ENCODE results near the gene MAN1C1.

DNA sequence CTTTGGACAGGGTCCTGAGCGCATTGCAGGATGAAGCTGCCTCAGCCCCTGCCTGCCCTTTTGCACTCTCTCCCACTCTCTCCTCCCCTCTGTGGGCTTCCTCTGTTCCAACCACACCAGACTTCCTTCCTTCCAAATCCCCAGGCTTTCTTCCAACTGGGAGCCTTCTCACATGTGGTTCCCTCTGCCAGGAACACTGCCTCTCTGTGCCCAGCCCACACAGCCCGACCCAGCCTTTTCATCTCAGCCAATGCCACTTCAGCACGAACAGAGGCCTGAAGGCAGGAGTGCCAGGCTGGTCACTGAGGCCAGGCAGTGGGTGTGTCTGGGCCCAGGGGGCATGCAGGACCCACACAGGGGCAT is 189.3 kb downstream of the MAN1C1 start:
- TF ChIP-seq, protein P1, sequence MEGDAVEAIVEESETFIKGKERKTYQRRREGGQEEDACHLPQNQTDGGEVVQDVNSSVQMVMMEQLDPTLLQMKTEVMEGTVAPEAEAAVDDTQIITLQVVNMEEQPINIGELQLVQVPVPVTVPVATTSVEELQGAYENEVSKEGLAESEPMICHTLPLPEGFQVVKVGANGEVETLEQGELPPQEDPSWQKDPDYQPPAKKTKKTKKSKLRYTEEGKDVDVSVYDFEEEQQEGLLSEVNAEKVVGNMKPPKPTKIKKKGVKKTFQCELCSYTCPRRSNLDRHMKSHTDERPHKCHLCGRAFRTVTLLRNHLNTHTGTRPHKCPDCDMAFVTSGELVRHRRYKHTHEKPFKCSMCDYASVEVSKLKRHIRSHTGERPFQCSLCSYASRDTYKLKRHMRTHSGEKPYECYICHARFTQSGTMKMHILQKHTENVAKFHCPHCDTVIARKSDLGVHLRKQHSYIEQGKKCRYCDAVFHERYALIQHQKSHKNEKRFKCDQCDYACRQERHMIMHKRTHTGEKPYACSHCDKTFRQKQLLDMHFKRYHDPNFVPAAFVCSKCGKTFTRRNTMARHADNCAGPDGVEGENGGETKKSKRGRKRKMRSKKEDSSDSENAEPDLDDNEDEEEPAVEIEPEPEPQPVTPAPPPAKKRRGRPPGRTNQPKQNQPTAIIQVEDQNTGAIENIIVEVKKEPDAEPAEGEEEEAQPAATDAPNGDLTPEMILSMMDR (conservative IDR thresholded peaks at IDR 0.05), result no peak
- TF ChIP-seq ZFX (IDR thresholded peaks at IDR 0.05), result no peak

Measured in C4-2B (cell line).